Fibroblast of peridontal ligament (primary cell): ENCODE measurements around the gene LRRC45.
A peak's percentile ranks its signal among the peaks of the same experiment; 100 is the strongest.

Experiments used
- DNase-seq: peaks from one replicate; pipeline ENCODE4 v3.0.0-alpha.2; 2010; ENCODE audit errors: extremely low read depth

Gene LRRC45

DNA sequence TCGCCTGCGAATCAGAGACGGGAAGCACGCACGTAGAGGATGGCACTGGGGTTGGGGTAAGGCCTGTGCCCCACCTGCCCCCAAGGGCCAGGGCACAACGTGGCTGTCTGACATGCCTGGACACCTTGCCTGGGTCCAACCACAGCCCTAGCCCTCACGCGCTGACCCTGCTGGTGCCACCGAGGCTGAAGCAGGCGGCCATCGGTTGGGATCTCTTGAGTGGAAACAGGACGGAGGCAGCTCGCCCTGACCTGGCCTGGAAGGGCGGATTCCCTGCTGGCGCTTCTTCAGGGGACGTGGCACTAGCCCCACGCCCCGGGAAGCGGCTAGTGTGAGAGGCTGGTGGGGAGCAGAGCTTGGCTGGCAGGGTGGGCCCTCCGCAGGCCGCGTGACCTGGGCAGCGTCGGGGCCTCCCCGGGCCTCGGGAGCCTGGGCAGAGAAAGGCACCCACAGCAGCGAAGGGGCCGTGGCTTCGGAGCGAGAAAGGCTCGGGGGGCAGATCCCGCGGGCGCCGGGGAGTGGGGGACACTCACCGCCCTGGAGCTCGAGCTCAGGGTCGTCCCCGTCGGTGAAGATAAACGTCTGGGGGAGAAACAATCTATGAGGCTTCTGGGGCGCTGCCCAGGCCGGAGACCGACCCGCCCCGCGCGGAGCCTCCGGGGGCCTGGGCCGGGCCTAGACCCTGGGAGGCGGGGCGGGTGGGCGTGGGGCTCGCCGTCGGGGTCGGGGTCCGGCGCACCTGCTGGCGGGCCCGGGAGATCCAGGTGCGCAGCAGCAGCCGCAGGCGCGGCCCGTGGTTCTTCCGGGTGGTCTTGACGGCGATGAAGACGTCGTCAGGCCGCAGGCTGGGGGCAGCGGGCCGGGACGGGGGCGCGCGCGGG is 27.9 kb downstream of the LRRC45 start:
- peak; percentile 16 for DNase-seq

DNA sequence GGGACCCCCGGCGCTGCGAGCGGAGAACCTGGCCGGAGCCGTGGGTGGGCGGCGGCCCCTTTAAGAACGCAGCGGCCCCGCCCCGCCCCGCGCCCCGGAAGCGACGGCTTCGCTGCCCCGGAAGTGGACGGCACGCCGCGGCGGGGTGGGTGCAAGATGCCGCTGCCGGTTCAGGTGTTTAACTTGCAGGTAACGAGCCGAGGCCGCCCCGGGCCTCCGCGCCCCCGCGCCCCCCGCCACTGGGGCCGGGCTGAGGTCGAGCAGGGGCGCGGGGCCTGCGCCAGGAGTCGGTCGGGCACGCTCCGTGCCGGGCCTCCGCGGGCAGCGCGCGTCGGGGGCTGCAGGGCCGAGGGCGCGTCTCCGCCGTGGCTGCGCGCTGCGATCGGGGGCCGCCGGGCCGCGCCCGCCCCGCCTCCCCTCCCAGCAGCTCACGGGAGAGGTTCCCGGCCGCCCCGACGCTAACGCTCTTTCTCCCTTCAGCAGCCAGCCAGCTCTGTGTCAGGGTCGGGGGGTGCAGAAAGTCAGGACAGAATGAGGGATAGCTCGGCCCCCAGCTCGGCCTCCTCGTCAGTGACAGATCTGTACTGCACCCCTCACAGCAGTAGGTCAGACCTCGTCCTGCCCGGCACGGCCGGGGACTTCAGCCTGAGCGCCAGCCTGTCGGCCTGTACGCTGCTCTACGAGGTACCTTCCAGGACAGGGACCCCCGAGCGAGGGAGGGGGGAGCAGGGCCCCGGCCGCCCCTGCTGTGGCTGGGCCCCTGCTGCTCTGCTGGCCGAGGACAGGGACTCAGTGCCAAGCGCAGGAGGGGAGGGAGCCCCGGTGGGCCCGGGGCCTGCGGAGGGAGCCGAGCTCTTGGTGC is 28.9 kb downstream of the LRRC45 start, which contains the start of the genes GPS1 and RFNG:
Gene GPS1 (plus strand): TSS at position 123 of the 862 bp plus-strand sequence. CDS start 34 bp downstream, at position 157.
Gene RFNG (minus strand): TSS at position 36 of the 862 bp plus-strand sequence. CDS start 45 bp downstream, outside the sequence.
- peak; percentile 23 for DNase-seq

DNA sequence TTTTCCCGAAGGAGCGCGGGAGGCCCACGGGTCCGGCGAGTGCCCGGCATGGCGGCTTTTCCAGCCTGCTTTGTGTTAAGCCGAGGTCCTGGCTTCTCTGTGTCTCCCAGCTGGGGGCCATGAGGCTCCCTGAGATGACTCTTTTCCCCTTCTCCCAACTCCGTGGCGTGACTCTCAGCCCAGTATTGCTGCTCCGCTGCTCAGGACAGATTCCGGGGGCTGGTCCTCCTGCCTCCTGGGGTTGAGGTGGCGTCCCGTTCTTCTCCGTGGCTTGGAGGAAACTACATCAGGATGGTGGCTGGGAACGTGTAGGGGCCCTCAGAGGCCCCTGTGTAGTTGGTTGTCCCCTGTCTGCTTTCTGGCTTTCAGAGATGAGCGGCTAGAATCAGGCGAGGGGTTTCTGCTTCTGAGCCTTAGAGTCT is 29.5 kb downstream of the LRRC45 start:
- no peak for DNase-seq

DNA sequence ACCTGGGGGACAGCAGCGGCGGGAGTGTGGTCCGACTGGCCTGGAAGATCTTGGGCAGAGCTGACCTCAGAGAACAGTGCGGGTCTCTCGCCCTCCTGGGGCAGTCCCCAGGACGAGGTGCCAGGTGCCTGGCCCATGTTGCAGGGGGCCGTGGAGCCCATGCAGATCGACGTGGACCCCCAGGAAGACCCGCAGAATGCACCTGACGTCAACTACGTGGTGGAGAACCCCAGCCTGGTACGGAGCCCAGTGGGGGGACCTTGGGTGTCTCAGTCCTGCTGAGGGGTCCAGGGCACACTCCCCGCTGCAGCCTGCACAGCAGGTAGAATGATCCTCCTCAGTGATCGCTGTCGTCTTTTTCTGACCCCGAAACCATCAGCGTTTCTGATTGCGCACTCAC is 30.0 kb downstream of the LRRC45 start:
- DNase-seq, result no peak

DNA sequence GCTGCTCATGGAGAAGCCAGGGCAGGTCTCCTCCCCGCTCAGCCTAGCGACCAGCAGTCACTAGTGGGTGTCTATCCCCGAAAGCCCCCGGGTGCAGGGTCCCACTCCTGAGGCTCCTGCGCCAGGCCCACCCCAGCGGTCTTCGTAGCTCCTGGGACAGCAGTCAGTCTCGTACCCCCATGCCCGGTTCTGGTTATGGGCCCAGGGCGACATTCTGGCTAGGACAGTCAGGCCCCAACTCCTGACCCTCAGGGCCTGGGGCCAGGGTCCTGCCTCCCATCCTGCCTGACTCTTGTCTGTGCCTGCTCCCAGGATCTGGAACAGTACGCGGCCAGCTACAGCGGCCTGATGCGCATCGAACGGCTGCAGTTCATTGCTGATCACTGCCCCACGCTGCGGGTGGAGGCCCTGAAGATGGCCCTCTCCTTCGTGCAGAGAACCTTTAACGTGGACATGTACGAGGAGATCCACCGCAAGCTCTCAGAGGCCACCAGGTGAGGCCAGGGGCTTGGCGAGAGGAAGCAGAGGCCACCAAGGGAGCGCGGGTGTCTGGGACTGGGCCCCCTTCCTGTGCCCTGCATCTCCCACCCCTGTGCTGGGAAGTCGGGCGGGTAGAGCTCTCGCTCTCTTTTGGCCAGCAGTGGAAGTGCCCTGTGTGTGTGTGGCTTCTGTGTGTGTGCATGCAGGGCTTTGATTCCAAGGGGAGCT is 30.6 kb downstream of the LRRC45 start:
- no peak for DNase-seq

DNA sequence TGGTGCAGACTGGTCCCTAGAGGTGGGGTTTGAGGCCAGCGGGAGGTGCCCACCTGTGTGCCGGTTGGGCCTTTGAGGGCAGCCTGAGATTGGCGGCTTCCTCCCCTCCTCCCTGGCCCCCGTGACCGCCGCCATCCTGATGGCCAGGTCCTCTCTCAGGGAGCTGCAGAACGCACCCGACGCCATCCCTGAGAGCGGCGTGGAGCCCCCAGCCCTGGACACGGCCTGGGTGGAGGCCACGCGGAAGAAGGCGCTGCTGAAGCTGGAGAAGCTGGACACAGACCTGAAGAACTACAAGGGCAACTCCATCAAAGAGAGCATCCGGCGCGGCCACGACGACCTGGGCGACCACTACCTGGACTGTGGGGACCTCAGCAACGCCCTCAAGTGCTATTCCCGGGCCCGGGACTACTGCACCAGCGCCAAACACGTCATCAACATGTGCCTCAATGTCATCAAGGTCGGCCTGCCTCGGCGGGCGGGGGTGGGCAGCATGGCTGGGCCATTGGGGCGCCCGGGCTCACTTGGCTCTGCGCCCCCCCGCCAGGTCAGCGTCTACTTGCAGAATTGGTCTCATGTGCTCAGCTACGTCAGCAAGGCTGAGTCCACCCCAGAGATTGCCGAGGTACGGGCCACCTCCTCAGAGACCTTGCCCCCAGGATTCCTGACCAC is 31.4 kb downstream of the LRRC45 start:
- no peak for DNase-seq

DNA sequence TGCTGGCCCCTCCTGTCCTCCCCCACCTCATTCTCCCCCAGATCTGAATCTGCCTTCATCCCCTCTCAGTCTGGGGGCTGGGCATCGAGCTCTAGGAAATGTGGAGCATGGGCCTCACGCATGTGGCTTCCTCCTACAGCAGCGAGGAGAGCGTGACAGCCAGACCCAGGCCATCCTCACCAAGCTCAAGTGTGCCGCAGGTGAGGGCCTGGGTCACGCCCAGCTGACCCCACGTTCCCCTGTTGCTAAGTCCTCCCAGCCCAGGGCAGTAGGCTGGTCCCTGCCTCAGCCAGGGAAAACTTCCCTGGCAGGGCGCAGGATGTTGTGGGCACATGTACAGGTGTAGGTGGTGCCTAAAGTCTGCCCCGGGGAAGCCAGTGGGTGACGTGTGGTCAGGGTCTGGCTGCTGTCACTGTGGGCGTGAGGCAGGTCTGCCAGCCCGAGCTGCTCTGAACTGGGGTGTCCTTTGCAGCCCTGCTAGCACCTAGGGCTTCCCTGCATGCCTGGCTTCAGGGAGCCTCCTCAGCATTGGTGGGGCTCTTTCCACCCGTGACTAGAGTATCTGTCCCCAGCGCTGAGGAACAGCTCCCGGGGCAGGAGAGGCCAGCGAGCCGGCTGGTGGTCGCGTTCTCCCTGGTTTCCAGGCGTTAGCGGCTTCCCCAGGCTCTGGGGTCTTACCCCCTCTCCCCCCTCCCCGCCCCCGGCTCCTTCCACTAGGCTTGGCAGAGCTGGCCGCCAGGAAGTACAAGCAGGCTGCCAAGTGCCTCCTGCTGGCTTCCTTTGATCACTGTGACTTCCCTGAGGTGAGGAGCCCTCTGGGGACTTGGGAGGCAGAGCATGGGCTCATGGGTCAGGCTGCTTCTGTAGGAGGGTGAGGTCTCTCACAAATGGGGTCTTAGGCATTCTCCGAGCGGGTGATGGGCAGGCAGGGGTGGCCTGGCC is 32.2 kb downstream of the LRRC45 start:
- no peak for DNase-seq

DNA sequence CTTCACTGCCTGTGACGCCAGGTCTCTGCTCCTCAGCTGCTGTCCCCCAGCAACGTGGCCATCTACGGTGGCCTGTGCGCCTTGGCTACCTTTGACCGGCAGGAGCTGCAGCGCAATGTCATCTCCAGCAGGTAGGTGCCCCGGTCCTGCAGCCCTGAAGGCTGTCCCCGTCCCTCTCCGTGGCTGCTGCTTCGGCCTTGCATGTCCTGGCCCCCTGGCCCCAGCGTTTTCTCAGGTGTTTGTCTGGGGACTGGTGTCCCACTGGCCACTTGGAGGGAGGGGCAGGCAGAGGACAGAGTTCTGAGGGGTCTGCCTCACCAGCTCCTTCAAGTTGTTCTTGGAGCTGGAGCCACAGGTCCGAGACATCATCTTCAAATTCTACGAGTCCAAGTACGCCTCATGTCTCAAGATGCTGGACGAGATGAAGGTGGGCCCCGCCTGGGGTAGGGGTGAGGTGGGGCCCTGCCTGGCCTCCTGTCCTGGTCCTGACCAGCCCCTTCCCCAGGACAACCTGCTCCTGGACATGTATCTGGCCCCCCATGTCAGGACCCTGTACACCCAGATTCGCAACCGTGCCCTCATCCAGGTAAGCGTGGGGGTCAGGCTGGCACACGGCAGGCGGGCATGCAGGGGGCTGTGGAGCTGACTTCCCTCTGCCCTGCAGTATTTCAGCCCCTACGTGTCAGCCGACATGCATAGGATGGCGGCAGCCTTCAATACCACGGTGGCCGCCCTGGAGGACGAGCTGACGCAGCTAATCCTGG is 33.0 kb downstream of the LRRC45 start:
- DNase-seq, result no peak

DNA sequence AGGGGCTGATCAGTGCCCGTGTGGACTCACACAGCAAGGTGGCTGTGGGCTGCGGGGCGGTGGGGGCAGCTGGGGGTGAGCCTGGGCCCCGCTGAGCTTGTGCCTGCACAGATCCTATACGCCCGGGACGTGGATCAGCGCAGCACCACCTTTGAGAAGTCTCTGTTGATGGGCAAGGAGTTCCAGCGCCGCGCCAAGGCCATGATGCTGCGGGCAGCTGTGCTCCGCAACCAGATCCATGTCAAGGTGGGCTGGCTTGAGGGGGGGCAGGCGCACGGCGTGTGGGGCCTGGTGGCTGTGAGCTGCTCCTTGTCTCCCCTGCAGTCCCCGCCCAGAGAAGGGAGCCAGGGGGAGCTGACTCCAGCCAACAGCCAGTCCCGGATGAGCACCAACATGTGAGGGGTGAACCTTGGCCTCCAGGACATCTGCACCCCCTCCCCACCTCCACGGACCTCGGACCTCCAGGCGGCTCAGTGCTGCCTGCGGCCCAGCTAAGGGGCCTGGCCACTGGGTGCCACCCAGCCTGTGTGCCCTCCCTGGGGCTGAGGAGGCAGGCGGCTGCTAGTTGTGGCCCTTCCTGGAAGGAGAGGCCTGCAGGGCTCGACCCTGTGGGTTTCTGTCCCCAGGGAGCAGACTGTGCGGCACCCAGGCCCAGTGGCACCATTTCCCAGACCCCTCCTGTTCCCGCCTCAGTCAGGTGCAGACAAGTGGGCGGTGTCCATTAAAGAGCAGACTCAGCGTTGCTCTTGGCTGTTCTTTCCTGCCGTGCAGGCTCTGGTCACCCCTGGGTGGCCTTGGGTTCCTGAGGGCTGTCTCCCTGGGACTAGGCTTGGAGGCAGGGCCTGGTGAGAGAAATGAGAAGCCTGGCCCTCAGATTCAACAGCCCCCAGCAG is 33.9 kb downstream of the LRRC45 start:
- no peak for DNase-seq

DNA sequence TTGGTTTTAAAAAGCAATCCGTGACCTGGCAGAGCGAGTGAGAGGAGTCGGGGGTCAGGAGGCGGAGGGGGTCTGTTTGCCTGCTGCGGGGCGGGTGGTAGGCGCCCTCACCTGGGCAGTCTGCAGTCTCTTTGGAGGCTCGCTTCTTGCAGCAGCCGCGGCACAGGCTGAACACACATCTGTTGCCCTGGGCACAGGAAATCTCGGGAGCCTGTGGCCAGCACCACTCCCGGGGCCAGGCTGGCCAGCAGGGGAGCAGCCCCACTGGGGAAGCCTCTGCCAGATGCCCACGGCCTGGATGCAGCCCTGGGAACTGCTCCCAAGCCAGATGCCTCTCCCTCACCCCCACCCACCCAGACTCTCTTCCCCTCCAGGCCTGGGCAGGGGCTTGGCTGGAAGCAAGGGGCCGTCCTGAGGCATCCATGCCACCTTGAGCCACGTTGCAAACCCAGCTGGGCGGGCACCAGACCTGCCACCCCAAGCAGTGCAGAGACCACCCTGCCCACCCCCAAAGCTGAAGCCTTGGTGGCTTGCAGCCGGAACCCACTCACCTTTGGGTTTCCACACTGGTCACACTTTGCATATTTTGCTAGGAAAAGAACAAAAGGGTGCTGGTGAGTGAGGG is 35.2 kb downstream of the LRRC45 start:
- no peak for DNase-seq

DNA sequence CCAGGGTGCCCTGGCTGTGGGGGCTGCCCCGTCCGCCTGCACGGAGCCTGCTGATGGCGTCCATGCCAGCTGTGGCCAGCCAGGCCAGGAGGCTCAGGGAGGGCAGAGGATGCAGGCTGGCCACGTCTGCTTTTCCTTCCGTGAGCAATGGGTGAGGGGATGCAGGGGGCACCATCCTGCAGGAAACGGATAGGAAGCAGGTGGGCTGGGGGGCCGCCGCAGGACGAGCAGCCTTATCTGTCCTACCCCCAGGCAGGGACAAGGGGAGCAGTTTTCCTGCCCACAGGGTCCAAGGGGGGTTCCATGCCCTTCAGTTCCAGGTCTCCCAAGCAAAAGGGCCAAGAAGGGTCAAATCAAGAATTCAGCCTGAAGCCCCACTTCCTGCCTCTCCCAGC is 35.7 kb downstream of the LRRC45 start:
- DNase-seq, result no peak

DNA sequence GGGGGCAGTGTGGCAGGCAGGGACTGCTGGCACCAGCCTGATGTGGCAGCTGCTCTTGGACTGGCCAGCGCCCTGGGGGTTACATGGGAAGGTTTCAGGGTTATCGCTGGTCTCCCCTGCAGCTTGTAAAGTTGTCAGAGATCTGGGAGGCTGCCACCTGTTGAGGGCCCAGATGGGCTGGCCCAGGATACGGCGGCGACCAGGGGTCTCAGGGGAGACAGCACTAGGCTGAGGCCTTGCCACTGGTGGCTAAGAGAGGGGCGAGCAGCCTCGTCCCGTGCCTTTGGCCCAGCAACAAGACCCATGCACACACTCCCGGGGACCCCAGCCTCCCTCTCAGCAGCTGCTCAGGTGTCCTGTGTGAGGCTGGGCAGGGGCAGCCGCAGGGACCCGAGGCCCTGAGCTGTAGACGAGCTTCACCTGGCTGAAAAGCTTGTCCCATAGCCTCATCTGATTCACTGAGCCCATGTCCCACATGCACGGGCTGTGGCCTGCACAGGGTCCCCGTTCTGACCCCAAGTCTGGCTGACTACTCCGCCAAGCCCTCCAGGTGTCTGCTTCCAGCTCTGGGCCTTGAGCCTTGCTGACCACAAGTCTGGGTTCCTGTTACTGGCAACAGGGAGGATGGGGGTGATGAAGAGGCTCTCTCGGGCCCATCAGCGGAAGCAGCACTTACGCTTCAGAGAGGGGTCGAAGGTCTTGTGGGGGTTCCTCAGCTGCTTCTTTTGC is 36.3 kb downstream of the LRRC45 start:
- DNase-seq, result no peak

DNA sequence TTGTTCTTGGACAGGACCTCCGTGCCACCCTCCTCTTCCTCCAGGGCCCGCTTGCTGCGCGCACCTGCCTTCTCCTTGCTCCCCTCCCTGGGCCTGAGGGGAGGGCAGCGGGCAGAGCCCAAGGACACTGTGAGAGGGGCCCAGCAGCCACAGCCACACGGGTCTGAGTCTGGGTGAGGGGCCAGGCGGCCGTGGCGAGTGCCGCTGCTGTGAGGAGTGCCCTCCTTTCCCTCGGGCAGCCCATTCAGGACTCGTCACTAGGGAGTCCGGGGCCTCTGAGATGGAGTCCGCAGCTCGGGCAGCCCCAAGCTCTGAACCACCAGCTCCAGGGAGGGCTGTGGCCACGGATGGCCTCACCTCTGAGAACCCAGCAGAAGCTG is 36.9 kb downstream of the LRRC45 start:
- DNase-seq, result no peak

DNA sequence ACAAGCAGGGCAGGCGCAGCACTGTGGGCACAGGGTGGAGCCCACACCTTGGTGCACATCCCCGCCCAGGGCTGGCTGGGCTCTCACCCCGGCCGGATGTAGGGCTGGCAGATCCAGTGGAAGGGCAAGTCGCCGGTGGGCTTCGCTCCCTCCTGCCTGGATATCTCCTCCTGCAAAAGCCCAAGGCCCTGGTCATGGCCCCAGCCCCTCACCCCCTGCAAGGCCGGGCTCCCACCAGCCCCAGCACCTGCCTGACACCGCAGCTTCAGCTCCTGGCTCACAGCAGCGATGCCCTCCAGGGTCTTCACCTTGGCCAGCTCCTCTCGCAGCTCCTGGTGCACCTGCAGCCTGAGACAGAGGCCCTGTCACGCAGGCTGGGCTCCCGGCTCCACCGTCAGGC is 37.5 kb downstream of the LRRC45 start:
- no peak for DNase-seq

DNA sequence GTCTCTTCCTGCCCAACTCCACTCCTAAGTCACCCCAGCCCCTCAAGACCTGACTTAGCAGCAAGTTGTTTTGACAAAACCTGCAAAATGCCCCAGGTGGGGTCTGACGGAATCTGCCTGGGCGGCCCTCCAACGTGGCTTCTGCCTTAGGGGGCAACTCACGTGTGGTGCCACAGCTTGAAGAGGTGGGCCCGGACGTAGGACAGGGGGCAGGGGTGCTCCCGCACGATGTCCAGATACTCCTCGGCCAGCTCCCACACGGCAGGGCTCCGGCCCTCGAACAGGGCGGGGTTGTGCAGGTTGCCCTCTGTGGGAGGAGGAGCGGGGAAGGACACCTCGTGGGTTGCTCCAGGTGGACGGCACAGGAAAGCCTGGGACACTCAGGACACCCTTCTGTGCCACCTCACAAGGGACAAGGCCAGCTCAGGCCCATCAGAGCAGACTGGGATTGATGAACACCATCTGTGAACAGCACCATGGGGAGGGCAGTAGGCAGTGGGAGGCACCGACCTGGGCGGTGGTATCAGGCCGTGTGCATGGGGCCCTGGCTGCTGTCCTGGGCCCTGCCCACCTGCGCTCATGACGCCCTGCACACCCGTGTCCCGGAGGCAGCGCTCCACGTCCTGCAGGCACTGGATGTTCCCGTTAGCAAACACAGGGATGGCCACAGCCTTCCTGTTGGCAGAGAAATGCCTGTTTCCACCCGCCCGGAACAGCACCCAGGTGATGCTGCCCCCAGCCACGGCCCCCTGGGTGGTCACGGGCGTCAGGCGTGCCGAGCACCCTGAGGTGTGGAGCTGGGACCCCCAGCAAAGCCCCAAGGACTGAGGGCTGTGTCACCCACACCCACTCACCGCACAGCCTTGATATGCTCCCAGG is 38.2 kb downstream of the LRRC45 start:
- DNase-seq, result no peak
